ELF-1 (cell line): Measurements from ENCODE around the gene DXO.
"Not testable (repeated sequence)": the region's sequence is repeated elsewhere in the genome, so short reads cannot be mapped to it uniquely, and the experiment has no call there.

Experiments used
- DNase-seq: peaks from one replicate; pipeline ENCODE4 v3.0.0-alpha.2; 2016; ENCODE audit warnings: low read depth, low spot score

Gene DXO

GRCh38 chr6:31971993-31972708 is at the start of gene DXO:
DXO (minus strand) TSS chr6:31972138; CDS start chr6:31971675, 463 bp downstream.
- peak; percentile 99 for DNase-seq

- DNase-seq: not testable (repeated sequence)
Measured at GRCh38 chr6:32014547-32014946, 42.6 kb upstream of the DXO start, which contains the start of gene C4B. C4B (plus strand) TSS chr6:32014795; CDS start chr6:32014846, 51 bp downstream.

GRCh38 chr6:32013738-32014137 is 41.8 kb upstream of the DXO start:
- DNase-seq: not testable (repeated sequence)

- DNase-seq: not testable (repeated sequence)
Measured at GRCh38 chr6:32012941-32013617, 41.1 kb upstream of the DXO start.

GRCh38 chr6:32010856-32011530 is 39.1 kb upstream of the DXO start:
- not testable (repeated sequence) for DNase-seq

- DNase-seq: not testable (repeated sequence)
Measured at GRCh38 chr6:32009537-32009936, 37.6 kb upstream of the DXO start.

- not testable (repeated sequence) for DNase-seq
Measured at GRCh38 chr6:32008616-32009015, 36.7 kb upstream of the DXO start.

- not testable (repeated sequence) for DNase-seq
Measured at GRCh38 chr6:32008037-32008436, 36.1 kb upstream of the DXO start.

GRCh38 chr6:32007086-32007485 is 35.1 kb upstream of the DXO start:
- DNase-seq: not testable (repeated sequence)

GRCh38 chr6:32005991-32006529 is 34.1 kb upstream of the DXO start:
- not testable (repeated sequence) for DNase-seq

GRCh38 chr6:32005538-32005880 is 33.6 kb upstream of the DXO start:
- DNase-seq: not testable (repeated sequence)

GRCh38 chr6:32004864-32005537 is 33.1 kb upstream of the DXO start:
- DNase-seq: not testable (repeated sequence)

- DNase-seq: not testable (repeated sequence)
Measured at GRCh38 chr6:32004393-32004792, 32.5 kb upstream of the DXO start.

GRCh38 chr6:32003301-32003700 is 31.4 kb upstream of the DXO start:
- not testable (repeated sequence) for DNase-seq

- DNase-seq: not testable (repeated sequence)
Measured at GRCh38 chr6:32002546-32003268, 30.8 kb upstream of the DXO start.

- DNase-seq: not testable (repeated sequence)
Measured at GRCh38 chr6:31996385-31996784, 24.4 kb upstream of the DXO start.

- DNase-seq: not testable (repeated sequence)
Measured at GRCh38 chr6:31994421-31994820, 22.5 kb upstream of the DXO start.

GRCh38 chr6:31989363-31989762 is 17.4 kb upstream of the DXO start:
- not testable (repeated sequence) for DNase-seq

- not testable (repeated sequence) for DNase-seq
Measured at GRCh38 chr6:31981744-31982143, 9.8 kb upstream of the DXO start, which contains the start of gene C4A. C4A (plus strand) TSS chr6:31982057; CDS start chr6:31982108, 51 bp downstream.

GRCh38 chr6:31980998-31981397 is 9.1 kb upstream of the DXO start:
- DNase-seq: not testable (repeated sequence)
